Gastroesophageal sphincter (tissue), 4 donors: ENCODE results near the gene ADRM1. TPM values are rescaled to one million over a fixed set of nuclear protein-coding genes. Genes with fewer than 3 reads are reported as not detected.
A peak's percentile ranks its signal among the peaks of the same experiment; 100 is the strongest.

Experiments
- ATAC-seq: fragments of 150-250 bp; one replicate; pipeline ENCODE4 v1.9.1; 2016; ENCODE audit warnings: mild to moderate bottlenecking, moderate library complexity
- H3K27ac ChIP-seq, 4 donors: fragments of 200-600 bp; sonication (generic) in 3 of 4; 1 replicate in 3 of 4; 2 replicates in 1 of 4; pipeline ENCODE4 v1.5.1; 2016 to 2019
- H3K27me3 ChIP-seq: fragments of 200-600 bp; sonication (generic); one replicate; pipeline ENCODE4 v1.5.1; 2019
- H3K36me3 ChIP-seq, 2 donors: fragments of 200-600 bp; sonication (generic); one replicate each; pipeline ENCODE4 v1.5.1; 2019; ENCODE audit warnings: control low read depth in 1 of 2
- H3K4me1 ChIP-seq, 3 donors: fragments of 200-600 bp; sonication (generic); 1 replicate in 2 of 3; 2 replicates in 1 of 3; pipeline ENCODE4 v1.5.1; 2016 to 2019; ENCODE audit warnings: control low read depth in 2 of 3
- H3K4me3 ChIP-seq, 2 donors: fragments of 200-600 bp; sonication (generic); one replicate each; pipeline ENCODE4 v1.5.1; 2019; ENCODE audit warnings: mild to moderate bottlenecking in 1 of 2, moderate library complexity in 1 of 2
- H3K9me3 ChIP-seq, 3 donors: fragments of 200-600 bp; sonication (generic); one replicate each; pipeline ENCODE4 v1.5.1; 2017 to 2019; ENCODE audit warnings: control low read depth in 2 of 3
- EP300 ChIP-seq: sonication (generic); formaldehyde crosslinking; IDR thresholded peaks from one replicate; pipeline ENCODE4 v1.6.1; 2017; ENCODE audit warnings: antibody characterized with exemption, mild to moderate bottlenecking
- POLR2A ChIP-seq, 2 donors: fragments of 450-650 bp; IDR thresholded peaks; one replicate each; pipeline ENCODE4 v1.6.1; 2017; ENCODE audit warnings: antibody characterized with exemption in 2 of 2, mild to moderate bottlenecking in 2 of 2, moderate library complexity in 1 of 2
- POLR2AphosphoS5 ChIP-seq: sonication (generic); formaldehyde crosslinking; IDR thresholded peaks from one replicate; pipeline ENCODE4 v1.6.1; 2017; ENCODE audit warnings: antibody characterized with exemption
- WGBS, 2 donors: methylation state at CpG; one replicate each; pipeline ENCODE4 v1.1.5; 2018; ENCODE audit warnings: low coverage in 1 of 2; 5-methylcytosine and 5-hydroxymethylcytosine counted together
- total RNA-seq, 4 donors: library from RNA; depleted of rRNA; stranded (reverse); fragments of >200 nt; gene quantifications; one replicate each; pipeline ENCODE4 v1.1.0, GENCODE V29; 2016
- TF ChIP-seq, protein P1 (sequence below), 4 experiments: fragments of 200-600 bp in 2 of 4; fragments of 450-650 bp in 2 of 4; sonication (generic) in 1 of 4; IDR thresholded peaks; one replicate each; pipeline ENCODE4 v1.5.1; 2017 to 2019; ENCODE audit warnings: antibody characterized with exemption in 4 of 4, mild to moderate bottlenecking in 2 of 4, moderate library complexity in 2 of 4

ADRM1 gene
- total RNA-seq, 4 donors from 2014 or later: 131 to 182 (median 151) TPM

DNA sequence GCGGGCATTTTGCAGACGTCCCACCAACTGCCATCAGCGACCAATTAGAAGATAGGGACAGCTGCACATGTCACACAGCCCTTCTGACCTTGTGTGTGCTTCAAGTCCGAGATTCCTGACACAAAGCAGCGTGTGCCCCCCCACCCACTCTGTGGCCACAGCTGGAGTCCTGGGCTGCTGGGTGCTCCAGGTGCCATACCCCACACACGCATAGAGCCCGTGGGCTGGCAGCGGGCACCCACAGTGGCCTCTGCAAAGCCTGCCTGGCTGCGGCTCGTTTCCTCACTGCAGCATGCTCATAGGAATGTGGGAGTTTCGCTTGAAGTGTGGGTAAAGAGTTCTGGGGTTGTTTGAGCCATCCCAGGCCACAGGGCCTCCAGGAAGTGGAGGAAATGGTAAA, 2.5 kb upstream of the ADRM1 start:
- no CpG with 5 or more reads among the region's 11 CpGs for WGBS, 2 donors
- TF ChIP-seq POLR2A (IDR thresholded peaks at IDR 0.05) (no peak), POLR2AphosphoS5 (no peak), EP300 (no peak)
- TF ChIP-seq, protein P1, sequence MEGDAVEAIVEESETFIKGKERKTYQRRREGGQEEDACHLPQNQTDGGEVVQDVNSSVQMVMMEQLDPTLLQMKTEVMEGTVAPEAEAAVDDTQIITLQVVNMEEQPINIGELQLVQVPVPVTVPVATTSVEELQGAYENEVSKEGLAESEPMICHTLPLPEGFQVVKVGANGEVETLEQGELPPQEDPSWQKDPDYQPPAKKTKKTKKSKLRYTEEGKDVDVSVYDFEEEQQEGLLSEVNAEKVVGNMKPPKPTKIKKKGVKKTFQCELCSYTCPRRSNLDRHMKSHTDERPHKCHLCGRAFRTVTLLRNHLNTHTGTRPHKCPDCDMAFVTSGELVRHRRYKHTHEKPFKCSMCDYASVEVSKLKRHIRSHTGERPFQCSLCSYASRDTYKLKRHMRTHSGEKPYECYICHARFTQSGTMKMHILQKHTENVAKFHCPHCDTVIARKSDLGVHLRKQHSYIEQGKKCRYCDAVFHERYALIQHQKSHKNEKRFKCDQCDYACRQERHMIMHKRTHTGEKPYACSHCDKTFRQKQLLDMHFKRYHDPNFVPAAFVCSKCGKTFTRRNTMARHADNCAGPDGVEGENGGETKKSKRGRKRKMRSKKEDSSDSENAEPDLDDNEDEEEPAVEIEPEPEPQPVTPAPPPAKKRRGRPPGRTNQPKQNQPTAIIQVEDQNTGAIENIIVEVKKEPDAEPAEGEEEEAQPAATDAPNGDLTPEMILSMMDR (IDR thresholded peaks at IDR 0.05): no peak

DNA sequence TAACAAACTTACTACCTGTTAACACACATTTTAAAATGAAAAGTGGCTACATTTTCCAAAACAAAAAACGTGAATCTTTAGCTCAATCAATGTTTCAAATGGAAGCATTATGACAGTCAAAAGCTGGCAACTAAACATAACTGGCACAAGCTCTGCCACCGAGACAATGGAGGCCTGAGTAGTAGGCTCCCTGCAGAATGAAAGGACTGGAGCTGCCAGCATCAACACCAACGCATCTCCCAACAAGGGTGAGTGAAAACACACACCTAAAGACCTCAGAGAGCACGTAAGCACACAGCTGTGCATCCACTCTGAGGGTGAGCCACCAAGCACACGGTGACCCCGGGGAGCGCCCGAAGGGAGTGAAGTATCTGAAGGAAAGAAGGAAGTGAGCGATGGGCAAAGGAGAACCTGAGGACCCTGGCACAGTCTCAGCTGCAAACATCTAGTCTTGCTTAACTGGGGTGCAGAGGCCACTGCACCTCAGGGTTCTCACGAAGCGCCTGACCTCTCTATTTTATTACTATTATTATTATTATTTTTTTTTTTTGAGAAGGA, 1.6 kb upstream of the ADRM1 start:
- TF ChIP-seq, protein P1 (IDR thresholded peaks at IDR 0.05): no peak
- TF ChIP-seq POLR2AphosphoS5 (no peak), EP300 (no peak), POLR2A (IDR thresholded peaks at IDR 0.05) (no peak)
- H3K36me3 ChIP-seq: peaks cover 0 to 49% of the 10 kb centered on the region in 2 donors
- ATAC-seq: no peak
- no peak overlapping the region for H3K4me3 ChIP-seq
- H3K27ac ChIP-seq: peak overlapping the region in 2 of 4 donors; percentile 98 to 99
- H3K27me3 ChIP-seq: no peaks in the 10 kb centered on the region
- H3K4me1 ChIP-seq: peaks cover 0 to 36% (median 21%) of the 10 kb centered on the region in 3 donors
- WGBS, 2 donors: 78 to 84% methylated on average over 3 to 10 of the region's 11 CpGs
- no peaks in the 10 kb centered on the region for H3K9me3 ChIP-seq

More for the DNA sequence above, 2.5 kb upstream of the ADRM1 start:
- H3K4me3 ChIP-seq: no peak overlapping the region
- H3K36me3 ChIP-seq: peaks cover 0 to 49% of the 10 kb centered on the region in 2 donors
- no peak overlapping the region for H3K27ac ChIP-seq
- H3K27me3 ChIP-seq: no peaks in the 10 kb centered on the region
- H3K4me1 ChIP-seq: peaks cover 0 to 28% (median 19%) of the 10 kb centered on the region in 3 donors
- no peak for ATAC-seq
- H3K9me3 ChIP-seq: no peaks in the 10 kb centered on the region

DNA sequence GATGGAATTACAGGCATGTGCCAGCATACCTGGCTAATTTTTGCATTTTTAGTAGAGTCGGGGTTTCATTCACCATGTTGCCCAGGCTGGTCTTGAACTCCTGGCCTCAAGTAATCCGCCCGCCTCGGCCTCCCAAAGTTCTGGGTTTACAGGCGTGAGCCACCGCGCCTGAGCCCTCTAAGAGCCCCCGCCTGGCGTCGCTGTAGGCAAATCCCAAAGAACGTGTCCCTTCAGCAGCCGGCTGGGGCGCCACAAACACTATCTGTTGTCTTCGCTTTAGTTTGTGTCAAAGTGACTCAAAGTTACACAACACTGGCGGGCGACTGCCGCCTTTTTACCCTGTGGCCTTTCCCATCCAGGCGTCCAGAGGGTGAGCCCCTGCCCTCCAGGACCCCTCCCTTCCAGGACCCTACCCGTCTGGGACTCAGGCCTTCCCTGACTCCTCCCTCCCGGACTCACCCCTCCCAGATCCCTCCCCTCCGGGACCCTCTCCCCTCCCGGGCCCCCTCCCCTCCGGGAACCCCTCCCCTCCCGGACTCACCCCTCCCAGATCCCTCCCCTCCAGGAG, 940 bp upstream of the ADRM1 start:
- Histone ChIP-seq H3K4me1 (peaks cover 0 to 43% (median 21%) of the 10 kb centered on the region in 3 donors), H3K27ac (peak overlapping the region; percentile 98 to 100 (median 98)), H3K4me3 (peak overlapping the region; percentile 56 to 99), H3K27me3 (no peaks in the 10 kb centered on the region), H3K9me3 (no peaks in the 10 kb centered on the region), H3K36me3 (peaks cover 0 to 49% of the 10 kb centered on the region in 2 donors)
- peak; percentile 70 for TF ChIP-seq POLR2AphosphoS5
- TF ChIP-seq POLR2A (IDR thresholded peaks at IDR 0.05): peak in 1 of 2 donors; percentile 19
- TF ChIP-seq, protein P1 (IDR thresholded peaks at IDR 0.05): peak in 3 of 4 experiments; percentile 88 to 97 (median 96)
- TF ChIP-seq EP300: no peak
- 3 to 8% methylated on average over 10 to 18 of the region's 24 CpGs for WGBS, 2 donors
- peak; percentile 75 for ATAC-seq

DNA sequence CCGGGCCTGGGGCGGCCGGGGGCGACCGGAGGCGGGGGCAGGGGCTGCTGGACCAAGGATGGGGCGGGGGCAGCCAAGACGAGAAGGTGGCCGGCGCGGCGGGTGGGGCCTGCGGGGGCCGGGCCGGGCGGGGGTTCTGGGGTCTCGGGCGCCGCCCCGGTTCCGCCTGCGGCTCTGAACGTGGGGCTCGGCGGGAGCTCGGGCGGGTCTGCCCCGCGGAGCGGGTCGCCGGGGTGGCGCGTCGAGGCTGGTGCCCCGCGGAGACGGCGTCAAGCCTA, 204 bp downstream of the ADRM1 start:
- Histone ChIP-seq H3K4me3 (peak overlapping the region; percentile 56 to 99), H3K4me1 (peaks cover 0 to 53% (median 21%) of the 10 kb centered on the region in 3 donors), H3K36me3 (peaks cover 0 to 49% of the 10 kb centered on the region in 2 donors), H3K9me3 (no peaks in the 10 kb centered on the region), H3K27me3 (no peaks in the 10 kb centered on the region), H3K27ac (peak overlapping the region; percentile 69 to 100 (median 98))
- TF ChIP-seq EP300 (no peak), POLR2AphosphoS5 (no peak), POLR2A (IDR thresholded peaks at IDR 0.05) (no peak)
- TF ChIP-seq, protein P1 (IDR thresholded peaks at IDR 0.05): no peak
- WGBS, 2 donors: no CpG with 5 or more reads among the region's 39 CpGs
- ATAC-seq: no peak
